Mesenchymal stem cell (in vitro differentiated cells and primary cell): ENCODE results near the gene ATP9B.

Source experiments
- DNase-seq: peaks from one replicate; pipeline ENCODE4 v3.0.0-alpha.2; 2013
- H2AFZ ChIP-seq: one replicate; pipeline ENCODE4 v1.6.1; 2013; ENCODE audit warnings: low read depth, mild to moderate bottlenecking, control low read depth, inconsistent platforms, low read length, moderate library complexity
- H2AK5ac ChIP-seq: 2 replicates; pipeline ENCODE4 v1.6.1; 2013; ENCODE audit warnings: low read length, moderate library complexity, mild to moderate bottlenecking, inconsistent platforms; ENCODE audit not compliant: severe bottlenecking
- H2BK120ac ChIP-seq: one replicate; pipeline ENCODE4 v1.6.1; 2013; ENCODE audit warnings: low read depth, mild to moderate bottlenecking, inconsistent platforms, low read length, moderate library complexity
- H2BK12ac ChIP-seq, 2 experiments: one replicate each; pipeline ENCODE4 v1.6.1; 2013; ENCODE audit warnings: inconsistent platforms in 2 of 2, low read length in 2 of 2, mild to moderate bottlenecking in 2 of 2, moderate library complexity in 2 of 2, control low read depth in 1 of 2
- H2BK15ac ChIP-seq: one replicate; pipeline ENCODE4 v1.6.1; 2013; ENCODE audit warnings: mild to moderate bottlenecking, low read depth, inconsistent platforms; ENCODE audit not compliant: poor library complexity, severe bottlenecking
- H2BK5ac ChIP-seq: 2 replicates; pipeline ENCODE4 v1.6.1; 2013; ENCODE audit warnings: low read depth, mild to moderate bottlenecking, low read length, control low read depth, inconsistent platforms; ENCODE audit not compliant: poor library complexity, severe bottlenecking
- H3K14ac ChIP-seq, 2 experiments: one replicate each; pipeline ENCODE4 v1.6.1; 2013; ENCODE audit warnings: inconsistent platforms in 2 of 2, low read length in 2 of 2, control low read depth in 1 of 2, mild to moderate bottlenecking in 1 of 2, moderate library complexity in 1 of 2
- H3K18ac ChIP-seq, 2 experiments: one replicate each; pipeline ENCODE4 v1.6.1; 2013; ENCODE audit warnings: inconsistent platforms in 2 of 2, low read length in 2 of 2, control low read depth in 1 of 2, low read depth in 1 of 2, mild to moderate bottlenecking in 1 of 2
- H3K23ac ChIP-seq, 2 experiments: one replicate each; pipeline ENCODE4 v1.6.1; 2013; ENCODE audit warnings: inconsistent platforms in 2 of 2, low read length in 2 of 2, mild to moderate bottlenecking in 2 of 2, moderate library complexity in 2 of 2, control low read depth in 1 of 2
- H3K27ac ChIP-seq: 2 replicates; pipeline ENCODE4 v1.5.1; 2013; ENCODE audit warnings: mild to moderate bottlenecking, moderate library complexity, low read length, control low read depth, inconsistent platforms; ENCODE audit not compliant: poor library complexity, severe bottlenecking
- H3K27me3 ChIP-seq, 2 experiments: 2 replicates each; pipeline versions ENCODE4 v1.6.1 to v1.7.0; 2013; ENCODE audit warnings: low read length in 2 of 2, mild to moderate bottlenecking in 2 of 2, moderate library complexity in 2 of 2, control low read depth in 1 of 2, inconsistent platforms in 1 of 2; ENCODE audit not compliant: control insufficient read depth in 1 of 2, insufficient read depth in 1 of 2
- H3K36me3 ChIP-seq, 2 experiments: 2 replicates each; pipeline versions ENCODE4 v1.6.1 to v1.7.0; 2013; ENCODE audit warnings: low read length in 2 of 2, control low read depth in 1 of 2, inconsistent platforms in 1 of 2, low read depth in 1 of 2, mild to moderate bottlenecking in 1 of 2; ENCODE audit not compliant: insufficient read depth in 2 of 2, control insufficient read depth in 1 of 2
- H3K4ac ChIP-seq, 2 experiments: one replicate each; pipeline ENCODE4 v1.6.1; 2013; ENCODE audit warnings: inconsistent platforms in 2 of 2, low read length in 2 of 2, mild to moderate bottlenecking in 2 of 2, moderate library complexity in 2 of 2, control low read depth in 1 of 2, low read depth in 1 of 2
- H3K4me1 ChIP-seq: 2 replicates; pipeline ENCODE4 v1.6.1; 2013; ENCODE audit warnings: low read depth, low read length, control low read depth; ENCODE audit not compliant: control insufficient read depth, insufficient read depth
- H3K4me2 ChIP-seq: 2 replicates; pipeline ENCODE4 v1.6.1; 2013; ENCODE audit warnings: low read length, mild to moderate bottlenecking, inconsistent platforms; ENCODE audit not compliant: poor library complexity, severe bottlenecking
- H3K4me3 ChIP-seq, 2 experiments: 2 replicates each; pipeline versions ENCODE4 v1.5.1 to v1.7.0; 2013; ENCODE audit warnings: low read length in 2 of 2, mild to moderate bottlenecking in 2 of 2, control low read depth in 1 of 2, low read depth in 1 of 2; ENCODE audit not compliant: insufficient read depth in 1 of 2
- H3K79me1 ChIP-seq: replicated peaks from 2 replicates; pipeline ENCODE4 v1.6.1; 2013; ENCODE audit warnings: mild to moderate bottlenecking, control low read depth, low read length, inconsistent platforms; ENCODE audit not compliant: poor library complexity, severe bottlenecking
- H3K9ac ChIP-seq: 2 replicates; pipeline ENCODE4 v1.7.0; 2013; ENCODE audit warnings: mild to moderate bottlenecking, low read length, moderate library complexity
- H3K9me3 ChIP-seq: 2 replicates; pipeline ENCODE4 v1.7.0; 2013; ENCODE audit warnings: mild to moderate bottlenecking, low read length; ENCODE audit not compliant: control insufficient read depth
- H4K8ac ChIP-seq: one replicate; pipeline ENCODE4 v1.6.1; 2013; ENCODE audit warnings: inconsistent platforms, mild to moderate bottlenecking, low read length, moderate library complexity
- H4K91ac ChIP-seq: one replicate; pipeline ENCODE4 v1.6.1; 2013; ENCODE audit warnings: mild to moderate bottlenecking, low read length, inconsistent platforms
- WGBS: methylation state at CpG from one replicate; pipeline ENCODE4 v1.1.7; 2013; ENCODE audit warnings: mixed read lengths; 5-methylcytosine and 5-hydroxymethylcytosine counted together

ATP9B gene

GRCh38 chr18:79348066-79348465 lies 278.9 kb downstream of the ATP9B start:
- no peak overlapping the region for H3K4me3 ChIP-seq
- no peak overlapping the region for H4K91ac ChIP-seq
- H2BK12ac ChIP-seq = no peak overlapping the region
- no peak overlapping the region for H3K9ac ChIP-seq
- H2BK5ac ChIP-seq = no peak overlapping the region
- H3K14ac ChIP-seq = no peak overlapping the region
- H3K4me2 ChIP-seq = no peak overlapping the region
- H2AK5ac ChIP-seq = no peak overlapping the region
- no peak overlapping the region for H2AFZ ChIP-seq
- no peak overlapping the region for H3K18ac ChIP-seq
- H2BK15ac ChIP-seq = no peak overlapping the region
- no peak overlapping the region for H3K27ac ChIP-seq
- H4K8ac ChIP-seq = no peak overlapping the region
- peaks cover 52 to 69% of the 10 kb centered on the region in 2 experiments for H3K36me3 ChIP-seq
- H3K23ac ChIP-seq = no peak overlapping the region
- no peaks in the 10 kb centered on the region for H3K9me3 ChIP-seq
- no peaks in the 10 kb centered on the region for H3K79me1 ChIP-seq
- no peak for DNase-seq
- H3K4ac ChIP-seq = no peak overlapping the region
- H3K27me3 ChIP-seq = no peaks in the 10 kb centered on the region
- WGBS = 88% methylated on average over 2 of the region's 5 CpGs
- peaks cover 15% of the 10 kb centered on the region for H3K4me1 ChIP-seq
- H2BK120ac ChIP-seq = no peak overlapping the region

GRCh38 chr18:79352432-79352831 lies 283.2 kb downstream of the ATP9B start:
- H2BK5ac ChIP-seq = no peak overlapping the region
- H2BK120ac ChIP-seq = no peak overlapping the region
- no peak overlapping the region for H3K23ac ChIP-seq
- no peak overlapping the region for H4K8ac ChIP-seq
- no peak overlapping the region for H2AK5ac ChIP-seq
- no peaks in the 10 kb centered on the region for H3K9me3 ChIP-seq
- H3K4me3 ChIP-seq = no peak overlapping the region
- H3K36me3 ChIP-seq = peaks cover 35 to 43% of the 10 kb centered on the region in 2 experiments
- no peak overlapping the region for H4K91ac ChIP-seq
- H3K18ac ChIP-seq = no peak overlapping the region
- no peak overlapping the region for H3K4me2 ChIP-seq
- no peak overlapping the region for H3K27ac ChIP-seq
- H3K79me1 ChIP-seq = no peaks in the 10 kb centered on the region
- WGBS = 92% methylated on average over 5 of the region's 6 CpGs
- no peaks in the 10 kb centered on the region for H3K27me3 ChIP-seq
- DNase-seq = no peak
- no peak overlapping the region for H3K9ac ChIP-seq
- H3K14ac ChIP-seq = no peak overlapping the region
- H3K4me1 ChIP-seq = peaks cover 7% of the 10 kb centered on the region
- no peak overlapping the region for H2BK12ac ChIP-seq
- no peak overlapping the region for H3K4ac ChIP-seq
- no peak overlapping the region for H2AFZ ChIP-seq
- no peak overlapping the region for H2BK15ac ChIP-seq

GRCh38 chr18:79353267-79353666 lies 284.1 kb downstream of the ATP9B start:
- Histone ChIP-seq H4K91ac (no peak overlapping the region), H2AK5ac (no peak overlapping the region), H3K4me3 (no peak overlapping the region), H3K23ac (no peak overlapping the region), H3K4me2 (no peak overlapping the region), H3K14ac (no peak overlapping the region), H3K4me1 (peaks cover 3% of the 10 kb centered on the region), H3K4ac (no peak overlapping the region), H3K18ac (no peak overlapping the region), H4K8ac (no peak overlapping the region), H3K36me3 (peaks cover 29 to 34% of the 10 kb centered on the region in 2 experiments), H3K79me1 (no peaks in the 10 kb centered on the region), H2AFZ (no peak overlapping the region), H3K9me3 (no peaks in the 10 kb centered on the region), H2BK15ac (no peak overlapping the region), H3K9ac (no peak overlapping the region), H2BK120ac (no peak overlapping the region), H2BK12ac (no peak overlapping the region), H3K27ac (no peak overlapping the region), H2BK5ac (no peak overlapping the region), H3K27me3 (no peaks in the 10 kb centered on the region)
- 92% methylated on average over 17 of the region's 17 CpGs for WGBS
- peak; percentile 14 for DNase-seq

GRCh38 chr18:79354350-79354749 lies 285.2 kb downstream of the ATP9B start:
- Histone ChIP-seq H3K23ac (no peak overlapping the region), H3K4me2 (no peak overlapping the region), H3K79me1 (no peaks in the 10 kb centered on the region), H3K4me1 (no peaks in the 10 kb centered on the region), H3K18ac (no peak overlapping the region), H3K9ac (no peak overlapping the region), H3K14ac (no peak overlapping the region), H3K27me3 (no peaks in the 10 kb centered on the region), H3K9me3 (no peaks in the 10 kb centered on the region), H2AK5ac (no peak overlapping the region), H4K91ac (no peak overlapping the region), H3K36me3 (peaks cover 24 to 29% of the 10 kb centered on the region in 2 experiments), H2BK15ac (no peak overlapping the region), H2AFZ (no peak overlapping the region), H3K4me3 (no peak overlapping the region), H2BK5ac (no peak overlapping the region), H3K27ac (no peak overlapping the region), H2BK120ac (no peak overlapping the region), H3K4ac (no peak overlapping the region), H4K8ac (no peak overlapping the region), H2BK12ac (no peak overlapping the region)
- 92% methylated on average over 7 of the region's 8 CpGs for WGBS
- DNase-seq = peak; percentile 27
